ENCODE measurements around the gene MDH1. TPM values are rescaled to one million over a fixed set of nuclear protein-coding genes. Genes with fewer than 3 reads are reported as not detected.

The MDH1 gene
- polyA plus RNA-seq, 1 experiment: 296 TPM

GRCh38 chr2:63649829-63650228 is 61.1 kb downstream of the MDH1 start:
- H3K9me3 ChIP-seq (ENCODE audit: control insufficient read depth, insufficient read depth, low read length): no peaks in the 10 kb centered on the region
- no peak for DNase-seq (ENCODE audit: low read depth, low spot score)
- CTCF ChIA-PET: no interaction called here
- POLR2A ChIA-PET: no interaction called here
- H3K27ac ChIP-seq (ENCODE audit: low read depth, low read length): no peak overlapping the region
- TF ChIP-seq CTCF (IDR thresholded peaks at IDR 0.05; ENCODE audit: low read depth, low read length): no peak
- H3K27me3 ChIP-seq (ENCODE audit: control insufficient read depth, insufficient read depth, low read length): no peaks in the 10 kb centered on the region
- no peak overlapping the region for H3K4me3 ChIP-seq (ENCODE audit: low read depth, low read length)

DNA sequence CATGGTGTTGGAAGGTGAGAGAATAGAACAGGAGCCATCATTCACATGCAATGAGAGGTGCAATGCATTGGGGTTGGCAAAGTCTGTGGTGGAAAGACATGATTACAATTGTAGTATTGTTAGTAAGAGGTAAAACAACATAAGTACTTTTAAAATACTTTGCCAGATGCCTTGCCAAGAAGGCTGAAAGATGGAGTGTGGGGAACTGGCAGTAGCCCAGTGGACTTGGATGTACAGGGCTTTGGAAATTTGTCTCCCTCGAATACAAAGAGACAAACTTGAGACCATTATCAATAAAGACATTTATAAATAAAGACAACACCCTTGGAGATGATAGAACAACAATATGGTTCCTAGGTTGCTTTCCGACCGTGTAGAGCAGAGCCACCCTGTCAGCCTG is 62.0 kb downstream of the MDH1 start:
- CTCF ChIA-PET: no interaction called here
- no peak overlapping the region for H3K27ac ChIP-seq (ENCODE audit: low read depth, low read length)
- no peaks in the 10 kb centered on the region for H3K27me3 ChIP-seq (ENCODE audit: control insufficient read depth, insufficient read depth, low read length)
- DNase-seq (ENCODE audit: low read depth, low spot score): no peak
- POLR2A ChIA-PET: no interaction called here
- H3K9me3 ChIP-seq (ENCODE audit: control insufficient read depth, insufficient read depth, low read length): no peaks in the 10 kb centered on the region
- H3K4me3 ChIP-seq (ENCODE audit: low read depth, low read length): no peak overlapping the region
- TF ChIP-seq CTCF (IDR thresholded peaks at IDR 0.05; ENCODE audit: low read depth, low read length): no peak

GRCh38 chr2:63651356-63651755 is 62.6 kb downstream of the MDH1 start:
- DNase-seq (ENCODE audit: low read depth, low spot score): no peak
- TF ChIP-seq CTCF (IDR thresholded peaks at IDR 0.05; ENCODE audit: low read depth, low read length): no peak
- Histone ChIP-seq H3K9me3 (ENCODE audit: control insufficient read depth, insufficient read depth, low read length) (no peaks in the 10 kb centered on the region), H3K27ac (ENCODE audit: low read depth, low read length) (no peak overlapping the region), H3K27me3 (ENCODE audit: control insufficient read depth, insufficient read depth, low read length) (no peaks in the 10 kb centered on the region), H3K4me3 (ENCODE audit: low read depth, low read length) (no peak overlapping the region)
- ChIA-PET POLR2A (no interaction called here), CTCF (no interaction called here)

GRCh38 chr2:63651861-63652651 is 63.3 kb downstream of the MDH1 start:
- Histone ChIP-seq H3K27me3 (ENCODE audit: control insufficient read depth, insufficient read depth, low read length) (no peaks in the 10 kb centered on the region), H3K9me3 (ENCODE audit: control insufficient read depth, insufficient read depth, low read length) (no peaks in the 10 kb centered on the region; the same call in 1 of the 2 replicates), H3K4me3 (ENCODE audit: low read depth, low read length) (no peak overlapping the region), H3K27ac (ENCODE audit: low read depth, low read length) (no peak overlapping the region)
- ChIA-PET CTCF (no interaction called here), POLR2A (no interaction called here)
- DNase-seq (ENCODE audit: low read depth, low spot score): no peak
- no peak for TF ChIP-seq CTCF (IDR thresholded peaks at IDR 0.05; ENCODE audit: low read depth, low read length)

DNA sequence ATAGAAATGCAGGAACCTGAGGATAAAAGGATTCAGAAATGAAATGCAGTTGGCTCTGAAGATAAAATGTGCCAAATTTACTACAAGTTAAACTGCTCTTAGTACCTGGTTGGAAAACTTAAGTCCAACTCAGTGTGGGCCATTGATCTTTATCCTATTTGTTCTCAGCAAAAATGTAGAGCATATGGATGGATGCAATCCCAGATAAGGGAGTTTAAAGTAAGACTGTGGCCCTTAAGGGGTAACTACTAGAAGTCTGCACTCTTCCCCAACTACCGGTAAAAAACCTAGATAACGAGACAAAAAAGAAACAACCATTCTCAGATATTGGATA is 63.9 kb downstream of the MDH1 start:
- CTCF ChIA-PET: no interaction called here
- peaks cover 3% of the 10 kb centered on the region; the same call in 1 of the 2 replicates for H3K9me3 ChIP-seq (ENCODE audit: control insufficient read depth, insufficient read depth, low read length)
- H3K27me3 ChIP-seq (ENCODE audit: control insufficient read depth, insufficient read depth, low read length): no peaks in the 10 kb centered on the region
- no peak overlapping the region for H3K27ac ChIP-seq (ENCODE audit: low read depth, low read length)
- no peak for TF ChIP-seq CTCF (IDR thresholded peaks at IDR 0.05; ENCODE audit: low read depth, low read length)
- H3K4me3 ChIP-seq (ENCODE audit: low read depth, low read length): no peak overlapping the region
- POLR2A ChIA-PET: no interaction called here
- DNase-seq (ENCODE audit: low read depth, low spot score): no peak
